ENCODE results near the gene GRIP2.

GRCh38 chr3:14525685-14526631 lies 14.2 kb downstream of the GRIP2 start:
- TF ChIP-seq EZH2 (IDR thresholded peaks at IDR 0.05; ENCODE audit: low read length, missing control alignments) (no peak), CTCF (conservative IDR thresholded peaks at IDR 0.05 in 1 of 2, IDR thresholded peaks at IDR 0.05 in 1 of 2; ENCODE audit: low read depth in 1 of 2, low read length in 2 of 2) (no peak)
